Hippocampal formation (tissue), 2 donors: Measurements from ENCODE around the gene DENND2C.
"Not testable (repeated sequence)": the region's sequence is repeated elsewhere in the genome, so short reads cannot be mapped to it uniquely, and the experiment has no call there.

ENCODE experiments used
- DNase-seq, 2 donors: peaks; one replicate each; lab custom pipeline; 2025; lab: John Stamatoyannopoulos, UW

DENND2C gene

DNA sequence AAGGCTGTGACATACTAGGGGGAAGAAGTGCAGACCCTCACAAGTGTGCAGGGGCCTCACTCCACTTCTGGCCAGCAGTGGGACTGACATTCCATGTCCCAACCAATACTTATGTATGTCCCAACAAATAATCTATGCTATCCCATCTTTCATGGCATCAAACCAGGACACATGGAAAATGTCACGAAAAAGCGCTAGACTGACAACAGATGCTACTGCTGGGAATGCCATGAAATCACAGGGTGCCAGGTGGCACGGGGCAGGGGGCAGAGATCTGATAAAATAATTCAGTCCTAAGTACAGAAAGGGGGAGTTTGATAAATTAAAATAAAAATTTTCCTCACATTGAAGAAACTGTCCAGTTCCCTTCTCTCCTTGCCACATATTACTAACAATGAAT lies 60.8 kb downstream of the DENND2C start:
- DNase-seq, result no peak

DNA sequence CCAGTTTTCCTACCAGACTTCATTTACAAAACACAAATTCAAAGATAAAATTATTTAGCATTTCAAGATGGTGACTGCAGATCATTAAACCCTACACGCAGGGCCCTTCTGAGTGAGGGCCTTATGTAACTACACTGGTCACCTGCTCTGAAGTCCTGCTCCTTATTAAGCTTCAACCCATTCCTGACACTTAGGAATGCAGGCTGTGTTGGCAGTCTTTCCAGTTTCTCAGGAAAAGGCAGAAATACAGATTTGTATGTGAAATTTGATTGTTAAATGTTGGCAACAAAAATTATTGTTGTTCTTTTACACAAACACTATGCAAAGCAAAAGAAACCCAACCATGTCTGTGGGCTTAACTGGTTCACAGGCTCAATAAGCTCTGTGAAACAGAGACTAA lies 62.6 kb downstream of the DENND2C start:
- no peak for DNase-seq

DNA sequence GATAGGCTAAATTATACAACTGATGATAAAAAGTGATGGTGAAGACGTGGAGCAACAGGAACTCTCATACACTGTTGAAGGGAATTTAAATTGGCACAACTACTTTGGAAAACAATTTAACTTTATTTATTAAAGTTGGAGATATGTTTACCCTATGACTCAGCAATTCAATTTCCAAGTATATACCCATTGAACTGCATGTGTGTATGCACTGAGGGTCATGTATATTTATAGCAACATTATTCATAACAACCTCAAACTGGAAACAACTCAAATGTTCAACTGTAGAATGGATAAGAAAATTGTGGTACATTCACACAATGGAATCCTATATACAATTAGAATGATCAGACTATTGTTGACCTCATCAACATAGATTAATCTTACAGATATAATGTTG lies 71.9 kb downstream of the DENND2C start:
- DNase-seq, result no peak

DNA sequence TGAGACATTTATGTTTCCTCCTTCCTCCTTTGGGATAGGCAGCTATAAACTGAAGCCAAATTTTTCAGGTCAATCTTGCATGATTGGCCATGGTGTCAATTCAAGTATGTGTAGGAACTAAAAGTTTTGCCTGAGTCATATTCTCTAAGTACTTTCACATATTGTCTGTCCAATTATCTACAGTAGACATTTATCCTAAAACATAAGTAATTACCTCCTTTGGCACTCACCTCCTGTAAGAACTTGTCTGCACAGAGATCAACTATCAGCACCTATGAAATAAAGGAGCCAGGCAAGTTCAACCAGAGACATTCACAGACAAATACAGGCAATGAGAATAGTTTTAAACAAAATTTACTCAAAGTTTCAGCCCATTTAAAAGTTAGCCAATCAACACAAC lies 74.2 kb downstream of the DENND2C start:
- DNase-seq, result no peak

DNA sequence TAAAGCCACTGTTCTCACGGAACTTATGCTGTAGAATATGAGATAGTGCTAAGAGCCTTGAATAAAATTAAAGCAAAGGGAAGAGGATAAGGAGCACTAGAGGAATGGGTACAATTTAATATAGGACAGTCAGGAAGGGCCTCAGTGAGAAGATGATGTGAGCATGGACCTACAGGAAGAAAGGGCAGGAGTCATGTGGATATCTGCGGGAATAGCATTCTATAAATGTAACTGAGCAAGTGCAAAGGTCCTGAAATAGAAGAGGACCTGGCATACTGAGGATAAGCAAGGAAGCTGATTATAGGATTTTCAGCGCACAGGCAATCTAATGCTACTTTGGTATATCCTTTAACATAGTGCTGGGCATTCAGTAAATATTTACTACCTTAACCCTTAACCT lies 75.8 kb downstream of the DENND2C start:
- DNase-seq, result no peak

DNA sequence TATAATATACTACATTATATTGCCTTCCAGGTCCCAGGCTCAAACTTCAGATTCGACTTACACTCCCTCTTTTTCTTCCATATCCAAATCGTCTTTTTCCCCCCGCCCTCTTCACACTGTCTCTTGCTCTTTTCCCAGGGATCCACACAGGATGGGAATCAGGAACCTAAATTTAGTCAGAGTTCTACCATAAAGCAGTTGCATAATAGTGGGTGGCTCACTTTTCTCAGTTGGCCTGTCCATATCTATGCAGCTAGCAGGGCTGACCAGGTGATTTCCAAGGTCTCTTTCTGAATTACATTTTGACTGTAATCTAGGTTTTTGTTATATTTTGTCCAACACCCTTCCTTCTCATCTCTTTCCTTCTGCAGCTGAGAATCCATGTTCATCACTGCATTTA lies 80.7 kb downstream of the DENND2C start:
- DNase-seq, result no peak

DNA sequence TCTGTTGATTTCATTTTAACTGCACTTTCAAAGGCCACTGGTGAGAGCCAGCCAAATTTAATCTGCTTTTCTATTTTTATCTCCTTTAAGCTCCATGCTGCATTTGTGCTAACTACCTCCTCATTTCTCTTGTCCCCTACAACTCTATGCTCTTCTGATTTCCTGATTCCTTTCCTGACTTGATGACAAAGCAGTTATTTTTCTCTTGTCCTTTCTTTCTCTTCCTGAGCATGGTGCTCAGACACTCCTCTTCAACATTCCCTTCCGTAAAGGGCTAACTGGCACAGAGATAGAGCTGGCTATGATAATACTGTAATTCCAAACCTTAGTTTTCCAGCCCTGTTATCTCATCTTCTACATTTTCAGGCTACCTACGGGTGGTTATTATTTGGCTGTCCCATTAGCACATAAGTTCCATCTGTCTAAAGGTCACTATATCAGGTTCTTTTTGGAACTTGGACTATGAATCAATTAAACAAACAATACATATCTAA lies 81.6 kb downstream of the DENND2C start:
- no peak for DNase-seq

DNA sequence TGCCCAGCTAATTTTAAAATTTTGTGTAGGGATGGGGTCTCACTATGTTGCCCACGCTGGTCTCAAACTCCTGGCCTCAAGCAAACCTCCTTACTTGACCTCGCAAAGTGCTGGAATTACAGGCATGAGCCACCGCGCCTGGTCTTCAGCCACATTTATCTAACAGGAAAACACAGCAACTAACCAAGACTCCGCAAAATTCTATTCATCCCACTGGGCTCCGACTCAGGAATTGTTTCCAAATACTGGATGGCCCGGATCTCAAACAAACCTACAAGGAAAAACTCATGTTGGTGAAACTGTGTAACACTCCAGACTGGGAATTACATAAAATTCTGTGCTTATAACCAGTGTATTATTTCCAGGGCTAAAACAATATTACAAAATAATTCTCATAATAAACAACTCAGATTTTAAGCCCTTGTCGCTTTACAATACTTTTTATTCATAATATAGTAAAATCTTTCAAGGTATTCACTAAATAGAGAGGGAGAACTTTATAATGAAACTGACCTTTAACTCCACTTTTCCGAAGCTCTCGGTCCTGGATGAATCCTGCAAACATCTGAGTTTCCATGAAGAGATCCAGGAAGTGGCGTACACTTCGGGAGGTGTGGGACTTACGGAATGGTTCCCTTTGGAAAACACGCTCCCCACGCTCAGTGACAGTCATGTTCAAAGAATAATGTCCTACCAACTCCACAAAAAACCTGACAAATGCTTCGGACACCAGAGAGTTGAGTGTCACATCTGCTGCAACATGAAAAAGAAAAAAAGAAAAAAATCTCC lies 82.5 kb downstream of the DENND2C start:
- DNase-seq, result no peak

DNA sequence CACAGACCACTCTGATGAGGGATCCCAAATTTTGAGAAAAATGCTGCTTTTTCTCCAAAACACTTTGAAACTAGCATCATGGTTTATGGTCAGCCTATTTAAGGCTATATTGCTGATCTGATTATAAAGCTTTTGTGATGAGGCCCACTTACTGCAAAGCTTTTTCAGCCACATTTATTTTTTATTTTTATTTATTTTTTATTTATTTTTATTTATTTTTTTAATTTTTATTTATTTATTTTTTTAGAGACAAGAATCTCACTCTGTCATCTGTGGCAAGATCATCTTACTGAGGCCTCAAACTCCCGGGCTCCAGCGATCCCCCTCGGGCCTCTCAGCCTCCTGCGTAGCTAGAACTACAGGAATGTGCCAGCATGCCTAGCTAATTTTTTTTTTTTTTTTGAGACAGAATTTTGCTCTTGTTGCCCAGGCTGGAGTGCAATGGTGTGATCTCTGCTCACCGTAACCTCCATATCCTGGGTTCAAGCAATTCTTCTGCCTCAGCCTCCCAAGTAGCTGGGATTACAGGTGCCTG lies 83.3 kb downstream of the DENND2C start:
- DNase-seq, result no peak

DNA sequence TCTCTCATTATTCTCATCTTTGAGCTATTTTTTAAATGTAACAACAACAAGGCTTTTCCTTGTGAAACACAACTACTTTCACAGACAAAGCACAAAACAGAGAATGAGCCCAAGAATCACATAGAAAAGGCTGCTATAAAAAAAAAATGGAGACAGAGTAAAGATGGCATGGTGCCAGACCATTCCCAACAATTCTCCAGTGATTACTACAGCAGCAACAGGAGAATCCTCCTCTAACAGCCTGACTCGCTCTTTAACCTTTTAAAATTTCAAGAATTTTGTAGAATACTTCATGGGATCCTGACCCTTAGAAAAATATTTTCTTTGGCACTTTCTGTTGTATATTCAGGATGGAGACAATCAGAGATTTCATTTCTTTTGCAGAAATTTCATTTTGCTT lies 84.6 kb downstream of the DENND2C start:
- no peak for DNase-seq

DNA sequence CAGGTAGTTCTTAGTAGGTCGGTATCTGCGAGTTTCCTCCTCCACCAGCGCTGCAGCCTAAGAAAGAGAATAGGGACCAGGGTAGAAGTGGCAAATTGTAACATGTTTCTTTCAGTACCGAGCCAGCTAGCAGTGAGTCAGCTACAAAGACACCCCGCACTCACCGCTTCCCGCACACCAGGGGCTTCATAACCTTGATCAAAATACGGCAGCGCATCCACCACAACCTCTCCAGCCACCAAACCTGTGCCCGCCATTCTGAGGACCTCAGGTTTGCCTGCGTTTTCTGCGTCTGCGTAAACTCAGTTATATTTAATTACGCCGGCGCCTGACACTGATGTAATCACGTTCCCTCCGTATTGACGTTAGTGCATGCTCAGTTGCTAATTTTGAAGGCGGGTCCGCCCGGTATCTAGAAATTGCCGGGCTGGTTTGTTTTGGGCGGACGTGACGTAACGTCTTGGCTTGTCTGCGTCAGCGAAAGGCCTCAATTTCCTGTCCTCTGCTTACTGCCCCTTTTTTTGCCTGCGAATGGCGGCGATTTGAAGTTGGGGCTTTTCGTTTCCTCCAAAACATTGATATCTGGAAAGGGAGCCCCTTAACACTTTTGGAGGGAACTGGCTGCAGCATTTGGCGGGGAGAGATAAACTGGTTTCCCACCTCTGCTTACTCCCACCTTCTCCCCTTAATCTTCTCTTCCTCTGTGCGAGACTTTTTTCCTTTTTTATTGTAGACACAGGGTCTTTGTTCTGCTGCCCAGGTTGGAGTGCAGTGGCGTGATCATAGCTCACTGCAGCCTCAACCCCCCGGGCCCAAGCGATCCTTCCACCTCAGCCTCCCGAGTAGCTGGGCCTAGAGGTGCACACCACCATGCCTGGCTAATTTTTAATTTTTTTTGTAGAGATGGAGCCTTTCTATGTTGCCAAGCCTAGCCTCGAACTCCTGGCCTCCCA lies 88.2 kb downstream of the DENND2C start, which contains the start of gene BCAS2:
Gene BCAS2 (minus strand): TSS at position 281 of the 953 bp plus-strand sequence. CDS start 24 bp downstream, at position 257.
- peak; percentile 91 to 98 for DNase-seq

DNA sequence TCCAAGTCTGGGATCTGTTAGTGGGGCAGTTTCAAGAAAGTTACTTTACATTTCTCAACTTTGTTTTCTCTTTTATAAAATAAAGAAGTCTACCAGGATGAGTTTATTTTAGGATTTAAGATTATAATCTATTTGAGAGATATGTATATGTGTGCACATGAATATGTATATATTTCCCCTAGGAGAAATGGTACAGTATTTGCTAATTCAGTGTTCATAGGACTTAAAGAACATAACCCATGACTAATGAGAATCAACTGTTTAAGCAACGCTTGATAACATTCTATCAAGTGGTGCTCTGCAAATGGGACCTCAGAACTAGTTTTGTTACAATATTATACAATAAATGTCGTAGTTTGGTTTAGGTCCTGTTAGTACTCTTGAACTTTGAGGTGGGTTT lies 95.5 kb downstream of the DENND2C start:
- DNase-seq, result no peak

DNA sequence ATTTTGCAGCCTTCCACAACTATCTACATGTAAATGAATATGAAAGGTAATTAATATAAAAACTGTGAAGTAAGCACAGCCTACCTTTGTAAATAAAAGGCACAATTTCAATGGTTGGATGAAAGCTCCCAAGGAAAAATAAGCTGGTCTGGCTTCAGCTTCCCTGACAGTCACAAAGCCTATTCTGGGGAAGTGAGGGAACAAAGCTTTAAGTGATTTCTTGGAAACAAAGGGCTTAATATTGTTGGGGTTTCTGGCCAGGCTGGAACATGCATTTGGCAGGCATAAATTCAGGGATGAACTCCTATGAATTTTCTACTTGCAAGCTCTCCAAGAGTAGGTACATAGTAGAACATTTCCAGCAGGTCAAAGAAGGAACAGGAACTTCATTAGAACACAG lies 105.7 kb downstream of the DENND2C start:
- DNase-seq, result peak in 1 of 2 donors; percentile 29

DNA sequence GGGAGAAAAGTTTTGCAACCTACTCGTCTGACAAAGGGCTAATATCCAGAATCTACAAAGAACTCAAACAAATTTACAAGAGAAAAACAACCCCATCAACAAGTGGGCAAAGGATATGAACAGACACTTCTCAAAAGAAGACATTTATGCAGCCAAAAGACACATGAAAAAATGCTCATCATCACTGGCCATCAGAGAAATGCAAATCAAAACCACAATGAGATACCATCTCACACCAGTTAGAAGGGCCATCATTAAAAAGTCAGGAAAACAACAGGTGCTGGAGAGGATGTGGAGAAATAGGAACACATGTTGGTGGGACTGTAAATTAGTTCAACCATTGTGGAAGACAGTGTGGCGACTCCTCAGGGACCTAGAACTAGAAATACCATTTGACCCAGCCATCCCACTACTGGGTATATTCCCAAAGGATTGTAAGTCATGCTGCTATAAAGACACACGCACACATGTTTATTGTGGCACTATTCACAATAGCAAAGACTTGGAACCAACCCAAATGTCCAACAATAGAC lies 106.8 kb downstream of the DENND2C start:
- not testable (repeated sequence) for DNase-seq

DNA sequence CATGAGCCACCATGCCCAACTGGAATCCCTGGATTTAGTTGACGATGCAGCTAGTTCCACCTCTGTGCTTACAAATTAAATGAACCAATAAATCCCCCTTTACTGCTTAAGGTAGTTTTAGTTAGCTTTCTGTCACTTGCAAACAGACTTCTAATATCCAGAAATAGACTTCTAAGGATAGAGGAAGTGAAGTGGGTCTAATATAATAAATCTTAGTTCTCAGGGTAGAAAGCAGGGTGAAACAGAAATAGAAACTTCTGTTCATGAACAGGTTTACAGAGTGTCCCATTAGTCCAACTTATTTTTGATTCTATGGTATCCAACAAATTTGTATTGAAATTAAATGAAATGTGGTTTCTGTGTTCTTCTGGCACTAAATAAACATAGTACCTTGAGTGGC lies 108.5 kb downstream of the DENND2C start:
- no peak for DNase-seq

DNA sequence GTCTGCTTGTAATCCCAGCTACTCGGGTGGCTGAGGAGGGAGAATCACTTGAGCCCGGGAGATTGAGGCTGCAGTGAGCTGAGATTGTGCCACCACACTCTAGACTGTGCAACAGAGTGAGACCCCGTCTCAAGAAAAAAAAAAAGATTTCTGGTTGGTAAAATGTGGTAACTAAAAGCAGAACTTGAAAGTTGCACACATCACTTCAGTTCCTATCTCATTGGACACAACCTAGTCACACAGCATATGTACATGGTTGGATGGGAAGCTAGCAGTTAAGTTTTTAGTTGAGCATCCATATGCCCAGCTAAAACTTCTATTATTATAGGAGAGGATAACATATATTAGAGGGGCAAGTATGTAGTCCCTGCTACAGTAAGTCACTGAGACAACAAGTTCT lies 110.5 kb downstream of the DENND2C start:
- DNase-seq, result no peak

DNA sequence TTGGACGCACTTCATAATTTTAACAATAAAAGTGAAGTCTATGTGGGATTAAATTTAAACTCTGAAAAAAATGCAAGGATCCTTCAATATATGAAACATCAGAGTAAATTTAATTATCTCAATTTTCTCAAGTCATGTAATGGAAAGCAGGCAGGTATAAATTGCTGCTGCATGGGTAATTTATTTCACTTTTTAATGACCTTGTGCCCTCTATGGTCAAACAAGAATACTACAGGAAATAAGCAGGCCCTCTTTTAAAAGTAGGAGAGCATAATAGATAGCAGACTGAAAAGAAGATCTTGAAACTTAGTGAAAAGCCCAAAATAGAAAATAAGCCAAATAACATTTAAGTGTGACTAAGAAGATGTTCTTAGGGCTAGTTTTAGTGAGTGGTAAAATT lies 111.3 kb downstream of the DENND2C start:
- DNase-seq, result no peak

DNA sequence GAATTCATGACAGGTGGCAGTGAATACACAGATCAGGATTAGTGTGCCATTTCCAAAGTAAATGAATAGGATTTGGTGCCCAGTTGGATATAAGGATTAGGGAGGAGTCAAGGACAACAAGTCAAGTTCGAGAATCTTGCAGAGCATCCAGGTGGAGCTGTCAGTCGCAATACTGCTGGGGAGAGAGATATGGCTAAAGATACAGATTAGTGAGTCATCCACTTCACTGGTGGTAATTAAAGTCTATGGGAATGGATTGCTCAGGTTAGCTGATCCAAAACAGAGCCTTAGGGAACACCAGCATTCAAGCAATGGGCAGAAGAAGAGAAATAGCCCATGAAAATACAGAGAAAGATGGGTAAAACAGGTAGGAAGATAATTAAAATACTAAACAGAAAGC lies 115.3 kb downstream of the DENND2C start:
- DNase-seq, result no peak

DNA sequence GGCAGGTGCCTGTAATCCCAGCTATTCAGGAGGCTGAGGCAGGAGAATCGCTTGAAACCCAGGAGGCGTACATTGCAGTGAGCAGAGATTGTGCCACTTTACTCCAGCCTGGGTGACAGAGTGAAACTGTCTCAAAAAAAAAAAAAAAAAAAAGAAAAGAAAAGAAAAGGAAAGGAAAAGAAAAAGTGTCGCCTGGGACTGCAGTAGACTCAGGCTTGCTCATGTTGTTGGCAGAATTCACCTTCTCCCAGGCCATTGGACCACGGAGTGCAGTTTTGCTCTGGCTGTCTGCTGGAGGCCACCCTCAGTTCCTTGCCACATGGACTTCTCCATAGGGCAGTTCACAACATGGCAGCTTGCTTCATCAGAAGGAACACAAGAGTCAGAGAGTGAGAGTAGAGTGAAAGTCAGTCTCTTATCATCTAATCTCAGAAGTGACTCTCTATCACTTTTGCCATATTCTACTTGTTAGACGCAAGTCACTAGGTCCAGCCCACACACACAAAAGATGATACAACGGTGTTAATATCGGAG lies 117.7 kb downstream of the DENND2C start:
- no peak for DNase-seq

DNA sequence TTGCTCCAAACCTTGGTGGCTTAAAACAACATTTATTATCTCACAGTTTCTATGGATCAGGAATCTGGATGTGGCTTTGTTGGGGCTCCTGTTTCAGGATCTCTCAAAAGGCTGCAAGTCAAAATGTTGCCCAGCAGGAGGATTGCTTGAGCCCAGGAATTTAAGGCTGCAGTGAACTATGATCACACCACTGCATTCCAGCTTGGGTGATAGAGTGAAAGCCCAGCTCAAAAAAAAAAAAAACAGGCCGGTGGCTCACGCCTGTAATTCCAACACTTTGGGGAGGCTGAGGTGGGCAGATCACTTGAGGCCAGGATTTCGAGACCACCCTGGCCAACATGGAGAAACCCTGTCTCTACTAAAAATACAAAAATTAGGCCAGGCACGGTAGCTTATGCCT lies 118.4 kb downstream of the DENND2C start:
- no peak for DNase-seq

DNA sequence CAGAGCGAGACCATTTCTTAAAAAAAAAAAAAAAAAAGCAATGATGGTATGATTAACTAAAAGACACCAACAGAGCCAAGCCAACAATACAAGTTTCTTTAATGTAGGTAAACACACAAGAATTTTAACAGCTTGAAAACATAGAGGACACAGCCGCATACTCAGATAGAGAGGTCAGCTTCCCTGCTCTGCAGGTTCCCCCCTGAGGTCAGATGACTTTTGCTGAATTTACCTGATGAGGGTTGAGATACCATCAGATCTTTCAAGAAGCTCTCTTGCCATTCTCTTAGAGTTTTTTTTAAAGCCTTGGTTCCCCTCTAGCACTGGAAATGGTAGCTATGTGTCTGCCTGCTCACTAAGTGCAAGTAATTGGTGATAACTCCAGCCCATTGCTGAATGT lies 119.5 kb downstream of the DENND2C start:
- DNase-seq, result no peak

DNA sequence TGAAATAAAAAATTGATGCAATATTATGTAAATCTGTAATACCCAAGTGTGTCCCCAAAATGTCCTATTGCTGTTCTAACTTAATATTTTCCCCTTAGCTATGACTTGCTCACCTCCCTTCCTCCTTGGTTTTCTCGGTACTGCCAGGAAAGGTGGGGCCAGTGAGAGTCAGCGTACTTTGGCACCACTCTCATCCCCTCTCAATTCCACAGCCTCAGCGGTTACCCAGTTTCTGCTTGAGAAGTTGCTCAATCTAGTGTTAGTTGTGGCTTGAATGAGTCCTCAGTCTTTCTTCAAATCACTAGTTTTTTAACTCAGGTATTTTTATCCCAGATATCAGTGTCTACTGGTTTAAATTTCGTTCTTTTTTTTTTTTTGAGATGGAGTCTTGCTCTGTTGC lies 120.7 kb downstream of the DENND2C start:
- no peak for DNase-seq
